Type B pancreatic cell (in vitro differentiated cells): ENCODE measurements around the gene ARRDC2. TPM values are rescaled to one million over a fixed set of nuclear protein-coding genes. Genes with fewer than 3 reads are reported as not detected.

ENCODE experiments used
- DNase-seq: peaks from one replicate; pipeline ENCODE4 v3.0.0; 2021; ENCODE audit warnings: mixed read lengths; ENCODE audit not compliant: unreplicated experiment; ENCODE audit errors: extremely low spot score
- H3K27ac Mint-ChIP-seq: 2 replicates; pipeline ENCODE4 v1.8.0; 2021; ENCODE audit warnings: mild to moderate bottlenecking, mixed read lengths
- H3K27me3 Mint-ChIP-seq: 2 replicates; pipeline ENCODE4 v1.8.0; 2021; ENCODE audit warnings: mixed read lengths
- H3K36me3 Mint-ChIP-seq: 2 replicates; pipeline ENCODE4 v1.8.0; 2021; ENCODE audit warnings: mixed read lengths
- H3K4me1 Mint-ChIP-seq: one replicate; pipeline ENCODE4 v1.8.0; 2021; ENCODE audit warnings: mixed read lengths; ENCODE audit not compliant: unreplicated experiment
- H3K4me3 Mint-ChIP-seq: 2 replicates; pipeline ENCODE4 v1.8.0; 2021; ENCODE audit warnings: mild to moderate bottlenecking, mixed read lengths
- H3K9me3 Mint-ChIP-seq: 2 replicates; pipeline ENCODE4 v1.8.0; 2021; ENCODE audit warnings: mixed read lengths
- CTCF ChIP-seq: fragments of 200-600 bp; sonication (generic); conservative IDR thresholded peaks from 2 replicates; pipeline ENCODE4 v1.5.0; 2021; ENCODE audit warnings: antibody characterized with exemption, mild to moderate bottlenecking
- total RNA-seq: library from RNA; stranded (reverse); gene quantifications from 2 replicates; pipeline ENCODE4 v1.2.1, GENCODE V29; 2021; ENCODE audit warnings: low replicate concordance

The ARRDC2 gene
- total RNA-seq, 1 donor from 2014 or later: 2.8 TPM

GRCh38 chr19:18043676-18044075 lies 35.7 kb downstream of the ARRDC2 start:
- no peak for DNase-seq
- TF ChIP-seq CTCF: no peak
- no peak overlapping the region for H3K4me3 Mint-ChIP-seq
- H3K27me3 Mint-ChIP-seq: peaks cover 17% of the 10 kb centered on the region
- H3K27ac Mint-ChIP-seq: no peak overlapping the region
- no peaks in the 10 kb centered on the region for H3K9me3 Mint-ChIP-seq
- no peaks in the 10 kb centered on the region for H3K4me1 Mint-ChIP-seq
- H3K36me3 Mint-ChIP-seq: no peaks in the 10 kb centered on the region

- DNase-seq: no peak
- Mint-ChIP-seq H3K4me1 (no peaks in the 10 kb centered on the region), H3K4me3 (no peak overlapping the region), H3K36me3 (no peaks in the 10 kb centered on the region), H3K27me3 (peaks cover 17% of the 10 kb centered on the region), H3K9me3 (no peaks in the 10 kb centered on the region), H3K27ac (peak overlapping the region; percentile 84)
- TF ChIP-seq CTCF: no peak
Measured at GRCh38 chr19:18044825-18045304, 36.9 kb downstream of the ARRDC2 start.

GRCh38 chr19:18045307-18046050 lies 37.5 kb downstream of the ARRDC2 start:
- no peak overlapping the region for H3K4me3 Mint-ChIP-seq
- H3K4me1 Mint-ChIP-seq: no peaks in the 10 kb centered on the region
- TF ChIP-seq CTCF: no peak
- no peaks in the 10 kb centered on the region for H3K36me3 Mint-ChIP-seq
- peaks cover 21% of the 10 kb centered on the region for H3K27me3 Mint-ChIP-seq
- H3K27ac Mint-ChIP-seq: peak overlapping the region; percentile 84
- DNase-seq: no peak
- H3K9me3 Mint-ChIP-seq: no peaks in the 10 kb centered on the region

GRCh38 chr19:18046059-18046718 lies 38.2 kb downstream of the ARRDC2 start:
- no peak for TF ChIP-seq CTCF
- Mint-ChIP-seq H3K27ac (no peak overlapping the region), H3K27me3 (peaks cover 21% of the 10 kb centered on the region), H3K36me3 (no peaks in the 10 kb centered on the region), H3K4me3 (no peak overlapping the region), H3K9me3 (no peaks in the 10 kb centered on the region), H3K4me1 (no peaks in the 10 kb centered on the region)
- no peak for DNase-seq

- H3K4me3 Mint-ChIP-seq: no peak overlapping the region
- H3K36me3 Mint-ChIP-seq: no peaks in the 10 kb centered on the region
- TF ChIP-seq CTCF: no peak
- peaks cover 17% of the 10 kb centered on the region for H3K27me3 Mint-ChIP-seq
- DNase-seq: no peak
- H3K9me3 Mint-ChIP-seq: no peaks in the 10 kb centered on the region
- no peak overlapping the region for H3K27ac Mint-ChIP-seq
- H3K4me1 Mint-ChIP-seq: no peaks in the 10 kb centered on the region
Measured at GRCh38 chr19:18049385-18049784, 41.4 kb downstream of the ARRDC2 start.
